Activated T-helper 1 cell treated with Interleukin-2 at 50 U/mL for 16 hours (primary cell): Measurements from ENCODE around the gene CCL7.
"Not testable (repeated sequence)": the region's sequence is repeated elsewhere in the genome, so short reads cannot be mapped to it uniquely, and the experiment has no call there.

Experiments
- DNase-seq: peaks from one replicate; pipeline ENCODE4 v3.0.0-alpha.2; 2020; ENCODE audit warnings: low read depth

Gene CCL7

DNA sequence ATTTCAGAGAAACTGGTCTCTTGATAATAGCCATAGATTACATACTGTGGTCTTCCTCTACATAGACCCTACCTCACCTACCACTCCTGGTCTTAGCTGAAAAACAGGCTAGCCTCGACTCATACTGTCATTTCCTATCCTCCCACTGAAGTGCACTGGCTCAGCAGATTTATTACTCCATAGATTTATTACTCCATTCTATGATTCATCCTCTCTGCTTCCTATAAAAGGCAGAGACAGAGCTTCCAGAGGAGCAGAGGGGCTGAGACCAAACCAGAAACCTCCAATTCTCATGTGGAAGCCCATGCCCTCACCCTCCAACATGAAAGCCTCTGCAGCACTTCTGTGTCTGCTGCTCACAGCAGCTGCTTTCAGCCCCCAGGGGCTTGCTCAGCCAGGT, at the start of gene CCL7:
Gene CCL7 (plus strand): TSS at position 253 of the 400 bp plus-strand sequence. CDS start 70 bp downstream, at position 323.
- no peak for DNase-seq

DNA sequence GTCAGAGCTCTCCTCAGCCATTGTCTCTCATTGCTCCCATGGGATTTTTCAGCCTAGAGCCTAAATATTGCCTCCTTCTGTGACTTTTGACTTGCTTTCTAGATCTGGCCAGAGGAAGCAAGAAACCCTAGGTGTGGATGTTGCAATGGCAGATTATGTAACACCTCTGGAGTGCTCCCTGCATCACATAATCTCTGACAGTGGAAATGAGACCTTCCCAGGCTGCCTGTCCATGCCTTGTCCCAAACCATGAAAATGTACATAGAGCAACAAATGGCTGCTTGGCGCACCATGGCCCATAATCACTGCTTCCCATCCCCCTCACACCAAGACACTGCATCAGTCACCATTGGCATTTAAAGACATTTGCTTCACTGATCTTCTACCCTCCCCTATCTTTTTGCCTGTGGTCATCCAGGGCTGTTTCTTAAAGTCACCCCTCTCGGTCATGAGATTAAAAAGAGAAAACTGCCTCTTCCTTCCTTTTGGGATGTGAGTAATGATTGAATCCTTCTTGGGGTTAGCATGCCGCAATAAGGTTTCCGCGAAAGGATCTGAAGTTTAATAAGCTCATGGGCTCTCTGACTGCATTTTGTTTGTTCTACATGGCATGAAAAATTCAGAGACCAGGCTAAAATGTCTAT, 49.1 kb upstream of the CCL7 start:
- DNase-seq: no peak

DNA sequence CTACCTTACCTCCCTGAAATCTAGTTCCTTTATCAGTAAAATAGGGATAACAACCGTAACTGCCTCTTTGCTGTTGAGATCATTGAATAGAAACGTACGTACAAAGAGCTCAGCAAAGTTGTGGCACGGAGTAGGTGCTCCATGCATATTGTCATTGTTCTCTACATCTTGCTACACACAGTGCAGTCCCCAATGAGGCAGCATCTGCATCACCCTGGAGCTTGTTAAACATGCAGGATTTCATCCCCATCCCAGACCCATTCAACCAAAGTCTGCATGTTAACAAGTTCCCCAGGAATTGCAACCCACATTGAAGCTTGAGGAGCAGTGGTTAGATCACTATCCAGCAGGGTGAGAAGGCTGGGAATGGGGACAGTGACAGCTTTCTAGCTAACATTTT, 48.6 kb upstream of the CCL7 start:
- no peak for DNase-seq

DNA sequence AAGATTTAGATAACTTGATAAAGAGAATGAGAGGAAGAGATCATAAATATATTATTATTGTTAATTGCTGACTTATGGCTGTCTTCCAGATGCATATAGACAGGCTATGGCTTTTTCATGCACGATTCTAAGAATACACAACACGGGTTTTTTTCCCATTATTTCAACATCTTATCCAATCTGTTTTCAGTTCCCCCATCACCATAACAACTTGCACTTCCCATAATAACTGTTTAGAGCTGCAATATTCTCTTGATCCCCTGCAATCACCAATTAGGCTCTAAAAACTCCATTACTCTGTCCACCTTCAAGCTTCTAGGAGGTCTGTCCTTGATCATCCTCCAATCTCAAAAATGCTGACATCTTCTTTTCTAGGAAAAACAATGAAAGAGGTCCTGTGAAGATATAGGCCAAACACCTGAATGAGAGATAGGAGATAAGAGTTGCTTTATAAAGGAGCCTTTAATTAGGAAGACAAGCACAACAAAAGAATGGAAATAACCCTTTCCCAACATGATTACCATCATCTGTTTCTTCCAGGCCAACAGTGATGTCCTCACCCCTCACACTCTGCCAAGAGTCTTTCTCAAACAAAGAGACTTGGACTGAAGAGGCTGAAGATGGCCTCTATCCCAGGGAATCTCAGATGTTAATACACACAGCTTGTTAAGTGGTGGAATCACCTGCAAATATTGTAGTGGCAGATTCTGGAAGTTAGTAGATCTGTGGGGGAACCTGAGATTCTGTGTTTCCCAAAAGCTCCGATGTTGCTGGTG, 47.1 kb upstream of the CCL7 start:
- no peak for DNase-seq

DNA sequence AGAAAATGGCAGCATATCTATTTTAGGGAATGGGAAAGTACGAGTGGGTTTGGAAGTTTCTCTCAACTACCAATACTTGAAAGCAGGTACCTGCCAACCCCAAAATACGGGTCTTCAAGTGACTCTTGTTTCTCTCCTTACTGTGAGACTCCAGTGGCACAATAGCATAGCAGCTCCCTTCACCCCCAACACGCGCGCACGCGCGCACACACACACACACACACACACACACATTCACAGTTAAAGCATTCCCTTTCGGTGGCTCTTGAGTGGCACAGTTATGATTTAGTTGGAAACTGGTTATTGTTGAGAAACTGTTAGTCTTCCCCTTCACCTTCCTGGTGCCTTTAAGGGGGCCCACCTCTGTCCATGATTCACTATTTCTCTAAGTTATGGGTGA, 45.0 kb upstream of the CCL7 start:
- no peak for DNase-seq

DNA sequence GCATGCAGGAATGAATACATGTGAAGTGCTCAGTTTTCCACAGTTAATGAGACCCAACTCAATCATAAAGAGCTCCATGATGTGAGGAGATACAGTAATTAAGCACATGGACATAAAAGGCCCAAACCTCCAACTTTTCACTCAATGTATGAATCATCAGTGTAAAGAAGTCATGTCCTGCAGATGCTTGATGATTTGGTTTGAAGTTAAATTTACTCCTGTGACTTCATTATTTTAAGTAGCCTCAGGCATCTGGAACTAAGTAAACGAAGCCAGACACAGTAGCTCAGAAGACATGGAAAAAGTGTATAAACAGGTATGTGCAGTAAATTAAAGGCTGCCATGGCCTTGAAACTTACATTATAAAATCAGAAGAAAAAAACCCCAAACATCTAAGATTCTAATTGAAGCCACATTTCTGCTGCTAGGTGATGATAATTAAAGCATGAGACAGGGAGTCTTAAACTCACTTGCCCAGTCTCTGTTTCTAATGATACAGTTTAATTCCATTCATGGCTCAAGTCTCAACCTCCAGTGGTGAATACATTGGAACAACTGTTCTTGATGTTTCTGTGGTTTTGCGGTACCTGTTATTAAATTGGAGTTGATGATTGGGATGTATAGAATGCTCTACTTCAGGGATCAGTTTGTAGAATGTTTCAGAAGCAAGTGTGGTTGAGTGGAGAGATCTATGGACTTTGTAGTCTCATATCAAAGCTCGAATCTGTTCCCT, 43.8 kb upstream of the CCL7 start:
- DNase-seq: no peak

DNA sequence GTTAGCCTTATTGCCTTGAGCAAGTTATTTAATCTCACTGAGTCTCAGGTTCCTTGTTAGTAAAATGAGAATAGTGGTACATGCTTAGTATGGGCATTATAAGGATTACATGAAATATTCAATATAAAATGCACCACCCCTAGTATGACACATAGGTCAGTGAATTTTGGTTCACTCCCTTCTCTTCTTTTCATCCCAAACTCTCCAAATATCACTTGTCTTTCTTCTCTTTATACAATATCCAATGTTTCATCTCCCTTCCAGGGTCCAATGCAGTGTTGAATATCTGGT, 43.3 kb upstream of the CCL7 start:
- DNase-seq: no peak

DNA sequence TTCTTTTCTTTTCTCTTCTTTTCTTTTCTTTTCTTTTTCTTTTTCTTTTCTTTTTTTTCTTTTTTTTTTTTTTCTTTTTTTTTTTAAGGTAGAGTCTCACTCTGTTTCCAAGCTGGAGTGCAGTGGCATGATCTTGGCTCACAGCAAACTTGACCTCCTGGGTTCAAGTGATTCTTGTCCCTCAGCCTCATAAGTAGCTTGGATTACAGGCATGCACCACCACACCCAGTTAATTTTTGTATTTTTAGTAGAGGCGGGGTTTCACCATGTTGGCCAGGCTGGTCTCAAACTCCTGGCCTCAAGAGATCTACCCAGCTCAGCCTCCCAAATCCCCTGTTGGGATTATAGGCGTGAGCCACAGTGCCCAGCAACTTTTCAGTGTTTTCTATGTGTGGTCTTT, 42.7 kb upstream of the CCL7 start:
- not testable (repeated sequence) for DNase-seq

DNA sequence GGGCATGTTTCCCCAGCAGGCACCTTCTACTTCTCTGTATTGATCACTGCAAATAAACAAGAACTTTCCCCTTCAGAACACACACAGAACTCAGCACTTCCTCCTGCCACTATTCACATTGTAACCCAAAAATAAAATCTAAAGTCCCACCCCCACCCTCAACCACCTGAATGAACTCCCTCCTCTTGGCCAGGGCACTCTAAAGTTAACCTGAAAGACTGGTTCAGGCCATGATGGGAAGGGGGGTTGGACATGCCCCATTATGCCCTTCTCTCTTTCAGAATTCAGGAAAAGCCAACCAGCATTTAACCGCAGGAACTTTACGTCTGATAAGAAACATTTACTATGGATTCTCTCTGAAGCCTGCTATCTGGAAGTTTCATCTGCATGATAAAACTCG, 42.3 kb upstream of the CCL7 start:
- no peak for DNase-seq

DNA sequence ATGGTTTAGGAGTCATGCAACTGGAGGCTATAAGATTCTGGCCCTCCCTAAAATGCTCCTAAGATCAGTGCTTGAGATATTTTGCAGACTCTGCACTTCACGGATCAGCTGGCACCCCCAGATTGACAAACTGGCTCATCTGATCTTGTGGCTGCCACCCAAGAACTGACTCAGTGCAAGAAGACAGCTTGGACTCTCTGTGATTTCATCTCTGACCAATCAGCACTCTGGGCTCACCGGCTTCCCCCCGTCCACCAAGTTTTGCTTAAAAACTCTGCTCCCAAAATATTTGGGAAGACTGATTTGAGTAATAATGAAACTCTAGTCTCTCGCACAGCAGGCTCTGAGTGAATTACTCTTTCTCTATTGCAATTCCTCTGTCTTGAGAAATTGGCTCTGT, 41.2 kb upstream of the CCL7 start:
- DNase-seq: no peak

DNA sequence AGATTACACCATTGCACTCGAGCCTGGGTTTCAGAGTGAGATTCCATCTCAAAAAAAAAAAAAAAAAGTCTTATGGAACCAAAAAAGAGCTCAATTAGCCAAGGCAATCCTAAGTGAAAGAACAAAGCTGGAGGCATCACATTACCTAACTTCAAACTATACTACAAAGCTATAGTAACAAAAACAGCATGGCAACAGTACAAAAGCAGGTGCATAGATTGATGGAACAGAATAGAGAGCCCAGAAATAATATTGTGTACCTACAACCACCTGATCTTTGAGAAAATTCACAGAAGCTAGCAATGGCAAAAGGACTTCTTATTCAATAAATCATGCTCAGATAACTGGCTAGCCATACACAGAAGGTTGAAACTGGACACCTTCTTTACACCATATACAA, 39.7 kb upstream of the CCL7 start:
- DNase-seq: no peak

DNA sequence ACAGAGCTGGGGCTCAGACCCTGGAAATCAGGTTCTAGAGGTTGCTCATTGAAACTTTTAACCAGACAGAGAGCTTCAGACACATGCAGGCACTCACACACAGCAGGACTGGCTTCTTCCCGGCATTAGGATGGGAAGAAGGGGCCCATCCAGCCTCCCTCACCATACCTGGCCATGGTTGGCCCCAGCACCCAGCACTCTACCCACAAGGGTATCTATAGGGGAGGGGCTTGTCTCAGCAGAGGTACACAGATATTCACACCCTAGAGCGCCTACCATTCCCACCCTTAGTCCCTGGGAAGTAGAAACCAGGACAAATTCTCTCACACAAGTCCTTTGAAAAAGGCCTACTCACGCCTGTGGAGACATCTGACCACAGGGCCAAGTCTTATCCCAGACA, 35.4 kb upstream of the CCL7 start:
- no peak for DNase-seq

DNA sequence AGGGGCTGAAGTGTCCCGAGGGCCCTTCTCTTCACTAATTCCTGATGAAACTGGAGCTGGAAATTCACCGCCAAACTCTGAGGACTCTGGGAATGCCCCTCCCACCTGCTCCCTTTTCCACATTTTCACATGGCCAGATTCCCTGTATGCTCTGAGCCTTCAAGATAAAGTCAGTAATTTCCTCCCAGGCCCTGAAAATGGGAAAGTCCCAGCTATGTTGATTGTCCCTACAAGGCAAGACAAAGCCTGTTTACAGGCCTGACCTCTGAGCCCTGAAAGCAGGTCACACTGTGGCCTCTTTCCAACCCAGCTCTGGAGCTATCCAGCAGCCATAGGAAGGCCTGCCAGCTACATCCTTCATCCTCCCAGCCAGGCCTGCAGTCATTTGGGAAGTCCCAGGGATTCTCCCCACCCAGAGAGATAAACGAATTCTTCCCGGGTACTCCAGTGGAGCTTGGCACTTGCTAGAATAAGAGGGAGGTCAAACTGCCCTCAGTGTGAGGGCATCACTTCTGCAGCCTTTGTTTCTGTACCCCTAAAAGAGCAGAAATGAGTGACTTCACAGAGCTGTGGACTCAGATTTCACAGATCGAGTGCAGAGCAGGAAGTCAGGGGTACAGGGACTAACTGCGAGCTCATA, 34.5 kb upstream of the CCL7 start:
- no peak for DNase-seq

DNA sequence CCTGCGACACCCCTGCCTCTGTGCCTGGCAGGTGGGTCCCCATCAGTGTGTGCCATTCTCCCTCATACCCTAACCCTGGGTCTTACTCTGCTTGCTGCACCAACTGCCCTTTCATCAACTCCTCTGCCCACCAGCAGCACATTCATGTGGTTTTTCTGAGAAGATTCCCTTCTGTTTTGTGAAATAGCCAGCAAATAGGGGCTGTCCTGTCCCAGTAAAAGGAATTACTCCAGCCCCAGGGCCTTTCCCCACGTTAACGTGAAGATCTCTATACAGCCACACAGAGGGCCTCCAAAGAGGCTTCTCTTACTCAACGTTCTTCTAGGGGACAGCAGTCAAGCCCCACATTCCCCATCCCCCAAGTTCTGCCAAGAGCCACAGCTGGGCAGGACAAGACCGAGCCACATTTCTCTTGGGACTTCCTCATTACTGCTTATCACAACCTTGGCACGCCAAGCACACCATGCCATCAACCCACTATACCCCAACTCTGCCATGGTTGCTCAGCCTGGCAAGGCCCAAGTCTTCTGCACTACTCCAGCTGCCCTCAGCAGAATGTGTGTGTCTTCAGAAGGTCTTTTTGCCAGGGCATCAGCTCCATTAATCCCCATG, 33.6 kb upstream of the CCL7 start:
- DNase-seq: no peak

DNA sequence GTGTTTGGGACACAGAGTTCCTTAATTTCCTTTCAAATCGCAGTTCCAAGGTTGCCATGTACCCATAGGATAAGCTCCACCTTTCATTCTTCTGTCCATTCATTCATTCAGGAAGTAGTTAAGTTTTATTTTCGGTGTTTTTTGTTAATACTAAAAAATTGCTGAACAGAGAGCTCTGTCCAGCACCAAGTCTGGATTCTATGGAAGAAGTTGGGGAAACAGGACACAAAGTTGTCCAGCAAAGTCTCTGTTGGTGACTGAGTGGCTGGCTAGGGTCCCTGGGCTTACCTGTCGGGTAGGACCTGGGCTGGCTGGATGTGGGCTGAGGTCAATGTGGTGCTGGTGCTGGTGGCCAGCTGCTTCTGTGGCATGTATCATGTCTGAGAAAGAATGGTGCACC, 32.6 kb upstream of the CCL7 start:
- DNase-seq: no peak

DNA sequence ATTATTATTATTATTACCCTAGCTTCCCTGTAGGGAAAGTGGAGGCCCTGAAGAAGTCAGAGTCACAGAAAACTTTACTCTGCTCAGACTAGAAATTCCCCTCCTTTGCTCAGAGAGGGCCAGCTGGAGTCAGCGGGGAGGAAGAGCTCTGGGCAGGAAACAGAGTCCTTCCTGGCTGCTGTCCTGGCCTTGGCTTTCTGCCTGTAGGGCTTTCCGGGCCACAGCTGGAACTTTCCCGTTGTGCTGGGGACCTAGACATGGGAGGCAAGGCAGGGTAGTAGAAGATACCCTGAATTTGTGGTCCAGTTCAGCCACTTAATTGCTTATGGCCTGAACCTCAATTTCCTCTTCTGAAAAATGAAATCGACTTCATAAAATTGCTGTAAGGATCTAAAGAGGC, 29.0 kb upstream of the CCL7 start:
- DNase-seq: no peak

DNA sequence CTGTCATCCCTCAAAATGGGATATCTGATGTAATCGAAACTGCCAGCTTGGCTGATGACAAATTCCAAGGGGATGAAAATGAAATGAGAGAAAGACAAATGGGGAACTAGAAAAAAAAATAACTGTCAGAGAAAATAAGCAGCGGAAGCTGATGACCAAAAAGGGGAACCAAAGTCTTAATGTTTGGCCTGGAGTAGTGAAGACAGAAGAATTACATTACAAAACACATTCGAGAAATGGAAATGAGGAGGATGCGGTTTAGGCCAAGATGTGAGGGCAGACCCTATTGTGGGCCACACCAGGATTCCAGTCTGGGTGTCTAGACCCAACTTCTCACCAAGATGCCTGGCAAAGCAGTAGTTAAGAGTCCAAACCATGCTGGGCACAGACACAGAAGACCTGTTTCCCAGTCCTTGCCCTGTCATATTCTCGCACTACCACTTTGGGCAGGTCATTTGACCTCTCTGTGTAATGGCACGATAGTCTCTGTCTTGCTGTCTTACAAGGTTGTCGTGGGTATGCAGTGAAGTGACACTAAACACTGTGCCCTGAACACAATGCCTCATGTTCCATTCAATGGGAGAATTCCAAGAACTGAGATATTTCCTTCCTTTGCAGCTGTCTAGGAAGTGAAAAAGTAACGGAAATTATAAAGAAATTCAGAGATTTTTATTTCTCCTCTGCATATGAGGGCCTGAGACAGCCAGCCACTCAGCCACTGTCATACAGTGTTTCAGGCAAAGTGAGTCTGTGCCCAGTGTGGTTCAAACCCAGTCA, 27.2 kb upstream of the CCL7 start:
- DNase-seq: no peak

DNA sequence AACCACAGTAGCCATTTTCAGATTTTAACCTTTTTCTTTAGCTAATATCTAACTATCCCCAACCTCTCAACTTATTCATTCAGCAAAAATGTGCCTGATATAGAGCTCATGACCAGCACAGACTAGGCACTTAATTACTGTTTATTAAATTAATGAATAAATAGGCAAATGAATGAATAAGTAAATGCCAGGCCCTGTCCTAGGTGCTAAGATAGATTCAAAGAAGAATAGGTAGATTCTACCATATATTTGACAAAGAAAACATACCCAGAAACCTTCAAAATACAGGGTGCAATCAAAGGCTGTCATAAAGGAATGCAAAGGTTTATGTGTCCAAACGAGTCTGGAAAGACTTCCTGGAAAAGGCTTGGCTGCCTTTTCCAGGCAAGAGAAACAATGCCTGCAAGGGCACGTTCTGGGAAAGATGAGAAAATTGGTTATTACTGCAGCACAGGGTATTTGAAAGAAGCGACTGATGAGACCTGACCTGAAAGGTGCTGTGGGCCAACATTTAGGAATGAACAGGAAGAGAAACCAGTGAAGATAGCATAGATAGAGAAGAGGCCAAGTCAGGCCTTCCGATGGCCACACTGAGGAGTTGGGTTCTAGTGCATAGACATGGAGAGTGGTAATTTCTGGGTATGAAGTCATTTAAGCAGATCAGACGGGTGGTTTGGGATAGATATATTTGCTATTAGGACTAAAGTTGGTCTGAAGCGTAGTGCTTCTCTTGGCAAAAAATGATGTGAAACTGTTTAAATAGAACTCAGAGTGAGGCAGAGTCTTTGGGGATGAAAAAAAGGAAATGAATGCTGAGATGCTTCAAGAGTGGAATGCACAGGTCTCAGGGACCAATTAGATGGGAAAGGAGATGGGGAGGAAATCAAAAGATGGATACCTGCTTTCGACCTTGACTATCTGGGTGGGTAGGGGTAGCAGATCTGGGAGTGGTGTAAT, 26.4 kb upstream of the CCL7 start:
- DNase-seq: no peak

DNA sequence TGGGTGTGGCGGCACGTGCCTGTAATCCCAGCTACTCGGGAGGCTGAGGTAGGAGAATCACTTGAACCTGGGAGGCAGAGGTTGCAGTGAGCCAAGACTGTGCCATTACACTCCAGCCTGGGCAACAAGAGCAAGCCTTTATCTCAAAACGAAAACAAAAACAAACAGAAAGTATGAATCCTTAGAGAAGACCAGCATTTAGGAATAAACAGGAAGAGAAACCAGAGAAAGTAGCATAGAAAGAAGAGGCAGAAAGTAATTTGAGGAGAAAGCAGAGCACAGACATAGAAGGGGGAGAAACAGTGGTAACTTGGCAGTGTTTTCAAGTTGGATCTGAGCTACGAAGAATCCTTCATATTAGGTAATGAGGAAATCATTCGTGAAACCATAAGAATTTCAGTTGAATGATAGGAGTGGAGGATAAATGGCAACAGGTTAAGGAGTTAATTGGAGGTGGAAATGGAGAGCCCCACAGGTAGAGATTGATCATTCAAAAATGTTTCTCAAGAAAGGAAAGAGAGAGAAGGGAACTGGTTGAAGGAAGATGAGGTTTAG, 24.6 kb upstream of the CCL7 start:
- no peak for DNase-seq

DNA sequence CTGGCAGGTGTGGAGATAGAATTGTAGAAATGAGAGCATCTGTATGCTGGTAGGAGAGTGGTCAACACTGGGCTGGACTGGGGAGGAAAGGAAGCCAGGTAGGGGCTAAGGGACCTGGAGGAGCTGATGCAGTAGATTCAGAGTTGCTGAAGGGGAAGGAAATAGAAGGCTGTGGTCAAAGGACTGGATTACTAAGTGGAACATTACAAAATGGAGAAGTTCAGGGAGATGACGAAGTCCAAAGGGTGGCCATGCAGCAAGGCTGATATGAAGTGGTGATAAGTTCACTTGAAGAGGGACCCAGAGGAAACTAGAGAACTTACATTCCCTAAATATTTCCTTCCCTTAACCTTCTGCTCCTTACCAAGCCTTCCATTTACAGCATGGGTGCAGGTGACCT, 23.6 kb upstream of the CCL7 start:
- DNase-seq: no peak
